ENCODE measurements around the gene TMEM272.

DNA sequence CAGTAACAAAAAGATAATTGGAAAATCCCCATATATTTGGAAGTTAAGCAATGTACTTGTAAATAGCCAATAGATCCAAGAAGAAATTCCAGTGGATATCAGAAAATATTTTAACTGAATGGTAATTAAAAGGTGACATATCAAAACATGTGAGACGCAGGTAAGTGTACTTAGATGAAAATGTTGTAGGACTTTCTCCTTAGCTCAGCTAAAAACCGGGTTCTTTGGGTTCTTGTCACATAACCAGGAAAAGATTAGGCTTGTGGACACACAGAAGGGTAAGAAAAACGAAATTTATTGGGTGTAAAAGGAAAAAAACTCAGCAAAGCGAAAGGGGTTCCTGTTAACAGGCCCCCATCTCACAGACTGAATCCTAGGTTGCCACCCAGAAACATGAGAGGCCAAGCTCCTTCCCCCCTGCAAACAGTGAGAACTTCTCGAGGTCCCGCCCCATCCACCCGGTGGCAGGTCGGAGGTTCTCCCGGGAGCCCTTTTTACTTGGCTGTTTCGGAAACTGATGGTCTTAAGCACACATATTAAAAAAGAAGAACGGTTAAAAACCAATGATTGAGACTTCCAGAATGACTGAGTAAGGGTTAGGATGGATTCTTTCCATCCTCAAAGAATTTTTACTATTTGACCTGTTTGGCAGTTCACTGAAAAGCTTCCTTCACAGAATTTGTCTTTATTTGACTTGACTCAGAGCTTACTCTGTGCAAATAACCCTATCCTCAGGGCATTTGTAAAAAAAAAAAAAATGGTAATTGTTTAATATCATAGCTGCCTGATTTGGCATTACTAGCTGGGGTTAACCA lies 13.7 kb upstream of the TMEM272 start:
- TF ChIP-seq, protein P1, sequence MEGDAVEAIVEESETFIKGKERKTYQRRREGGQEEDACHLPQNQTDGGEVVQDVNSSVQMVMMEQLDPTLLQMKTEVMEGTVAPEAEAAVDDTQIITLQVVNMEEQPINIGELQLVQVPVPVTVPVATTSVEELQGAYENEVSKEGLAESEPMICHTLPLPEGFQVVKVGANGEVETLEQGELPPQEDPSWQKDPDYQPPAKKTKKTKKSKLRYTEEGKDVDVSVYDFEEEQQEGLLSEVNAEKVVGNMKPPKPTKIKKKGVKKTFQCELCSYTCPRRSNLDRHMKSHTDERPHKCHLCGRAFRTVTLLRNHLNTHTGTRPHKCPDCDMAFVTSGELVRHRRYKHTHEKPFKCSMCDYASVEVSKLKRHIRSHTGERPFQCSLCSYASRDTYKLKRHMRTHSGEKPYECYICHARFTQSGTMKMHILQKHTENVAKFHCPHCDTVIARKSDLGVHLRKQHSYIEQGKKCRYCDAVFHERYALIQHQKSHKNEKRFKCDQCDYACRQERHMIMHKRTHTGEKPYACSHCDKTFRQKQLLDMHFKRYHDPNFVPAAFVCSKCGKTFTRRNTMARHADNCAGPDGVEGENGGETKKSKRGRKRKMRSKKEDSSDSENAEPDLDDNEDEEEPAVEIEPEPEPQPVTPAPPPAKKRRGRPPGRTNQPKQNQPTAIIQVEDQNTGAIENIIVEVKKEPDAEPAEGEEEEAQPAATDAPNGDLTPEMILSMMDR (IDR thresholded peaks at IDR 0.05) = no peak
- TF ChIP-seq EZH2 (IDR thresholded peaks at IDR 0.05) (no peak), EZH2phosphoT487 (IDR thresholded peaks at IDR 0.05) (no peak)
